IMR-90 (cell line): ENCODE results near the gene RHOT2. TPM values are rescaled to one million over a fixed set of nuclear protein-coding genes. Genes with fewer than 3 reads are reported as not detected.

Source experiments
- MAZ ChIP-seq: IDR thresholded peaks from 2 replicates; pipeline ENCODE4 v1.6.1; 2012; ENCODE audit warnings: low read depth, mild to moderate bottlenecking, low read length, improper control_type of control experiment, moderate library complexity, borderline replicate concordance
- RAD21 ChIP-seq: IDR thresholded peaks from 2 replicates; pipeline ENCODE4 v1.6.1; 2012; ENCODE audit warnings: low read length, improper control_type of control experiment
- RCOR1 ChIP-seq: IDR thresholded peaks from 2 replicates; pipeline ENCODE4 v1.6.1; 2012; ENCODE audit warnings: mild to moderate bottlenecking, low read length, improper control_type of control experiment; ENCODE audit not compliant: insufficient replicate concordance
- USF2 ChIP-seq: fragments of 150-350 bp; IDR thresholded peaks from 2 replicates; pipeline ENCODE4 v1.6.1; 2017; ENCODE audit warnings: mild to moderate bottlenecking, antibody characterized with exemption, low read length, low read depth
- polyA plus RNA-seq, 3 experiments: library from polyadenylated mRNA; depleted of rRNA; stranded (reverse); fragments of >200 nt; gene quantifications; 2 replicates each; pipeline ENCODE4 v1.2.3, GENCODE V29; 2012; ENCODE audit warnings: low replicate concordance in 1 of 3
- total RNA-seq: library from RNA; depleted of rRNA; stranded (reverse); fragments of >200 nt; gene quantifications from 2 replicates; pipeline ENCODE4 v1.2.3, GENCODE V29; 2012; rRNA removed

Gene RHOT2
- total and polyA plus RNA-seq, 2 of the 4 experiments (the other 2 are of a cell fraction) = 20.3 to 181 TPM

- no peak for TF ChIP-seq USF2
- TF ChIP-seq MAZ = no peak
- no peak for TF ChIP-seq RCOR1
- no peak for TF ChIP-seq RAD21
Measured at GRCh38 chr16:723695-724094, 55.8 kb downstream of the RHOT2 start (continued).

Other genes with a start within 250 kb of the RHOT2 start
- gene RAB11FIP3, start 242.5 kb upstream of the RHOT2 start, total RNA-seq = 7.5 TPM in 2 replicates
- gene RAB11FIP3, start 242.5 kb upstream of the RHOT2 start, polyA plus RNA-seq (2012; rRNA removed) = 19.9 and 22.5 TPM in 2 replicates
- gene CAPN15, start 140.4 kb upstream of the RHOT2 start, total RNA-seq = 9.3 and 11.4 TPM in 2 replicates
- 24.3 and 36.0 TPM in 2 replicates for gene CAPN15, start 140.4 kb upstream of the RHOT2 start, polyA plus RNA-seq (2012; rRNA removed)
- gene PRR35, start 107.7 kb upstream of the RHOT2 start, total RNA-seq = not detected in 2 replicates
- gene PRR35, start 107.7 kb upstream of the RHOT2 start, polyA plus RNA-seq (2012; rRNA removed) = not detected in 2 replicates
- 0.56 and 0.72 TPM in 2 replicates for gene NHLRC4, start 101.1 kb upstream of the RHOT2 start, total RNA-seq
- gene NHLRC4, start 101.1 kb upstream of the RHOT2 start, polyA plus RNA-seq (2012; rRNA removed) = 0.65 and 0.84 TPM in 2 replicates
- 5.9 and 7.2 TPM in 2 replicates for gene PIGQ, start 98.2 kb upstream of the RHOT2 start, total RNA-seq
- 36.8 and 40.5 TPM in 2 replicates for gene PIGQ, start 98.2 kb upstream of the RHOT2 start, polyA plus RNA-seq (2012; rRNA removed)
- gene RAB40C, start 78.1 kb upstream of the RHOT2 start, total RNA-seq = 6.8 and 6.9 TPM in 2 replicates
- 13.7 and 15.3 TPM in 2 replicates for gene RAB40C, start 78.1 kb upstream of the RHOT2 start, polyA plus RNA-seq (2012; rRNA removed)
- gene WFIKKN1, start 37.1 kb upstream of the RHOT2 start, total RNA-seq = not detected in 2 replicates
- 0.10 and 0.23 TPM in 2 replicates for gene WFIKKN1, start 37.1 kb upstream of the RHOT2 start, polyA plus RNA-seq (2012; rRNA removed)
- 40.8 and 46.8 TPM in 2 replicates for gene METTL26, start 31.8 kb upstream of the RHOT2 start, total RNA-seq
- gene METTL26, start 31.8 kb upstream of the RHOT2 start, polyA plus RNA-seq (2012; rRNA removed) = 128 and 184 TPM in 2 replicates
- gene MCRIP2, start 26.3 kb upstream of the RHOT2 start, total RNA-seq = 6.3 and 8.6 TPM in 2 replicates
- 19.6 and 27.9 TPM in 2 replicates for gene MCRIP2, start 26.3 kb upstream of the RHOT2 start, polyA plus RNA-seq (2012; rRNA removed)
- 1.4 and 1.7 TPM in 2 replicates for gene WDR90, start 18.8 kb upstream of the RHOT2 start, total RNA-seq
- gene WDR90, start 18.8 kb upstream of the RHOT2 start, polyA plus RNA-seq (2012; rRNA removed) = 18.7 and 21.7 TPM in 2 replicates
- 0.72 and 0.83 TPM in 2 replicates for gene RHBDL1, start 7.5 kb downstream of the RHOT2 start, total RNA-seq
- gene RHBDL1, start 7.5 kb downstream of the RHOT2 start, polyA plus RNA-seq (2012; rRNA removed) = 4.1 and 4.8 TPM in 2 replicates
- 162 and 183 TPM in 2 replicates for gene STUB1, start 12.3 kb downstream of the RHOT2 start, total RNA-seq
- gene STUB1, start 12.3 kb downstream of the RHOT2 start, polyA plus RNA-seq (2012; rRNA removed) = 186 and 195 TPM in 2 replicates
- gene JMJD8, start 16.2 kb downstream of the RHOT2 start, total RNA-seq = 17.2 and 17.7 TPM in 2 replicates
- gene JMJD8, start 16.2 kb downstream of the RHOT2 start, polyA plus RNA-seq (2012; rRNA removed) = 62.5 and 72.2 TPM in 2 replicates
- gene WDR24, start 22.3 kb downstream of the RHOT2 start, total RNA-seq = 0.72 and 1.1 TPM in 2 replicates
- gene WDR24, start 22.3 kb downstream of the RHOT2 start, polyA plus RNA-seq (2012; rRNA removed) = 8.7 and 10.8 TPM in 2 replicates
- 0.18 and 0.56 TPM in 2 replicates for gene FBXL16, start 37.7 kb downstream of the RHOT2 start, total RNA-seq
- gene FBXL16, start 37.7 kb downstream of the RHOT2 start, polyA plus RNA-seq (2012; rRNA removed) = 2.2 and 3.0 TPM in 2 replicates
- gene METRN, start 47.0 kb downstream of the RHOT2 start, total RNA-seq = 6.1 and 8.6 TPM in 2 replicates
- gene METRN, start 47.0 kb downstream of the RHOT2 start, polyA plus RNA-seq (2012; rRNA removed) = 48.2 and 91.1 TPM in 2 replicates
- 7.3 and 7.5 TPM in 2 replicates for gene ANTKMT, start 53.0 kb downstream of the RHOT2 start, total RNA-seq
- 16.2 and 25.7 TPM in 2 replicates for gene ANTKMT, start 53.0 kb downstream of the RHOT2 start, polyA plus RNA-seq (2012; rRNA removed)
- 0.54 and 0.56 TPM in 2 replicates for gene CCDC78, start 58.3 kb downstream of the RHOT2 start, total RNA-seq
- gene CCDC78, start 58.3 kb downstream of the RHOT2 start, polyA plus RNA-seq (2012; rRNA removed) = 4.6 and 5.5 TPM in 2 replicates
- 3.0 and 3.1 TPM in 2 replicates for gene HAGHL, start 59.0 kb downstream of the RHOT2 start, total RNA-seq
- 12.5 and 17.5 TPM in 2 replicates for gene HAGHL, start 59.0 kb downstream of the RHOT2 start, polyA plus RNA-seq (2012; rRNA removed)
- 13.9 and 17.0 TPM in 2 replicates for gene CIAO3, start 72.9 kb downstream of the RHOT2 start, total RNA-seq
- 20.2 and 20.5 TPM in 2 replicates for gene CIAO3, start 72.9 kb downstream of the RHOT2 start, polyA plus RNA-seq (2012; rRNA removed)
- not detected in 2 replicates for gene MSLN, start 92.6 kb downstream of the RHOT2 start, total RNA-seq
- 0.14 and 0.22 TPM in 2 replicates for gene MSLN, start 92.6 kb downstream of the RHOT2 start, polyA plus RNA-seq (2012; rRNA removed)
- gene RPUSD1, start 120.2 kb downstream of the RHOT2 start, total RNA-seq = 11.7 and 13.1 TPM in 2 replicates
- 32.3 and 43.3 TPM in 2 replicates for gene RPUSD1, start 120.2 kb downstream of the RHOT2 start, polyA plus RNA-seq (2012; rRNA removed)
- gene CHTF18, start 120.5 kb downstream of the RHOT2 start, total RNA-seq = 3.1 and 3.2 TPM in 2 replicates
- gene CHTF18, start 120.5 kb downstream of the RHOT2 start, polyA plus RNA-seq (2012; rRNA removed) = 21.4 and 28.1 TPM in 2 replicates
- gene GNG13, start 132.6 kb downstream of the RHOT2 start, total RNA-seq = not detected in 2 replicates
- gene GNG13, start 132.6 kb downstream of the RHOT2 start, polyA plus RNA-seq (2012; rRNA removed) = not detected in 2 replicates